T-helper 22 cell (primary cell): ENCODE data around the gene UNC5B.

Experiments
- DNase-seq: peaks from one replicate; pipeline ENCODE4 v3.0.0-alpha.2; 2020; ENCODE audit warnings: low read depth

UNC5B gene

GRCh38 chr10:71212318-71213126 is at the start of gene UNC5B:
Gene UNC5B, plus strand, starts transcription at chr10:71212570. Its CDS starts 416 bp downstream, at chr10:71212986.
- DNase-seq: no peak

GRCh38 chr10:71173466-71173865 is 38.9 kb upstream of the UNC5B start:
- no peak for DNase-seq

- DNase-seq: no peak
Measured at GRCh38 chr10:71176661-71177060, 35.7 kb upstream of the UNC5B start.

- no peak for DNase-seq
Measured at GRCh38 chr10:71177651-71178199, 34.6 kb upstream of the UNC5B start.

GRCh38 chr10:71178880-71179279 is 33.5 kb upstream of the UNC5B start:
- DNase-seq: no peak

GRCh38 chr10:71179382-71179781 is 33.0 kb upstream of the UNC5B start:
- DNase-seq: no peak

- DNase-seq: no peak
Measured at GRCh38 chr10:71184421-71184820, 27.9 kb upstream of the UNC5B start.

- no peak for DNase-seq
Measured at GRCh38 chr10:71185209-71185608, 27.2 kb upstream of the UNC5B start.

- DNase-seq: no peak
Measured at GRCh38 chr10:71187197-71187596, 25.2 kb upstream of the UNC5B start.

- no peak for DNase-seq
Measured at GRCh38 chr10:71187600-71187999, 24.8 kb upstream of the UNC5B start.

- no peak for DNase-seq
Measured at GRCh38 chr10:71188201-71188600, 24.2 kb upstream of the UNC5B start.

- no peak for DNase-seq
Measured at GRCh38 chr10:71191019-71191418, 21.4 kb upstream of the UNC5B start.

GRCh38 chr10:71191551-71192076 is 20.8 kb upstream of the UNC5B start:
- DNase-seq: no peak

- no peak for DNase-seq
Measured at GRCh38 chr10:71193516-71193915, 18.9 kb upstream of the UNC5B start.

GRCh38 chr10:71197955-71198354 is 14.4 kb upstream of the UNC5B start:
- DNase-seq: no peak

- no peak for DNase-seq
Measured at GRCh38 chr10:71201849-71202248, 10.5 kb upstream of the UNC5B start.

- no peak for DNase-seq
Measured at GRCh38 chr10:71202314-71202713, 10.1 kb upstream of the UNC5B start.

- DNase-seq: no peak
Measured at GRCh38 chr10:71203124-71203523, 9.2 kb upstream of the UNC5B start.

GRCh38 chr10:71203716-71204115 is 8.7 kb upstream of the UNC5B start:
- no peak for DNase-seq

- no peak for DNase-seq
Measured at GRCh38 chr10:71204746-71205145, 7.6 kb upstream of the UNC5B start.

GRCh38 chr10:71205468-71205867 is 6.9 kb upstream of the UNC5B start:
- no peak for DNase-seq

GRCh38 chr10:71206911-71207310 is 5.5 kb upstream of the UNC5B start:
- no peak for DNase-seq

- no peak for DNase-seq
Measured at GRCh38 chr10:71207578-71207977, 4.8 kb upstream of the UNC5B start.

GRCh38 chr10:71209352-71209715 is 3.0 kb upstream of the UNC5B start:
- DNase-seq: no peak
